RWPE1 (cell line): ENCODE data around the gene PGAM5.
"Not testable (repeated sequence)": the region's sequence is repeated elsewhere in the genome, so short reads cannot be mapped to it uniquely, and the experiment has no call there.

Source experiments
- CTCF ChIA-PET: fragments of 350-600 bp; sonication (Branson Sonifier 250); formaldehyde crosslinking; extraction: SDS; loops from one replicate; lab custom pipeline; 2021; lab: Yijun Ruan, JAX
- POLR2A ChIA-PET: fragments of 400-600 bp; formaldehyde crosslinking; extraction: SDS; loops from one replicate; lab custom pipeline; 2020; ENCODE audit warnings: antibody characterized with exemption; ENCODE audit not compliant: low non-redundant PET; lab: Yijun Ruan, JAX
- DNase-seq: peaks from one replicate; pipeline ENCODE4 v3.0.0; 2012; ENCODE audit warnings: low spot score
- H3K27ac ChIP-seq: fragments of 450-650 bp; 2 replicates; pipeline ENCODE4 v1.5.1; 2017
- TF ChIP-seq, protein P1 (sequence below): fragments of 450-650 bp; conservative IDR thresholded peaks from 2 replicates; pipeline ENCODE4 v1.5.1; 2017; ENCODE audit warnings: low read depth, mild to moderate bottlenecking

The PGAM5 gene

GRCh38 chr12:132689227-132689626 is 21.4 kb upstream of the PGAM5 start:
- DNase-seq: no peak
- H3K27ac ChIP-seq: peak overlapping the region; percentile 42; the same call in 1 of the 2 replicates
- ChIA-PET CTCF (no interaction called here), POLR2A (no interaction called here)
- TF ChIP-seq, protein P1, sequence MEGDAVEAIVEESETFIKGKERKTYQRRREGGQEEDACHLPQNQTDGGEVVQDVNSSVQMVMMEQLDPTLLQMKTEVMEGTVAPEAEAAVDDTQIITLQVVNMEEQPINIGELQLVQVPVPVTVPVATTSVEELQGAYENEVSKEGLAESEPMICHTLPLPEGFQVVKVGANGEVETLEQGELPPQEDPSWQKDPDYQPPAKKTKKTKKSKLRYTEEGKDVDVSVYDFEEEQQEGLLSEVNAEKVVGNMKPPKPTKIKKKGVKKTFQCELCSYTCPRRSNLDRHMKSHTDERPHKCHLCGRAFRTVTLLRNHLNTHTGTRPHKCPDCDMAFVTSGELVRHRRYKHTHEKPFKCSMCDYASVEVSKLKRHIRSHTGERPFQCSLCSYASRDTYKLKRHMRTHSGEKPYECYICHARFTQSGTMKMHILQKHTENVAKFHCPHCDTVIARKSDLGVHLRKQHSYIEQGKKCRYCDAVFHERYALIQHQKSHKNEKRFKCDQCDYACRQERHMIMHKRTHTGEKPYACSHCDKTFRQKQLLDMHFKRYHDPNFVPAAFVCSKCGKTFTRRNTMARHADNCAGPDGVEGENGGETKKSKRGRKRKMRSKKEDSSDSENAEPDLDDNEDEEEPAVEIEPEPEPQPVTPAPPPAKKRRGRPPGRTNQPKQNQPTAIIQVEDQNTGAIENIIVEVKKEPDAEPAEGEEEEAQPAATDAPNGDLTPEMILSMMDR: no peak

DNA sequence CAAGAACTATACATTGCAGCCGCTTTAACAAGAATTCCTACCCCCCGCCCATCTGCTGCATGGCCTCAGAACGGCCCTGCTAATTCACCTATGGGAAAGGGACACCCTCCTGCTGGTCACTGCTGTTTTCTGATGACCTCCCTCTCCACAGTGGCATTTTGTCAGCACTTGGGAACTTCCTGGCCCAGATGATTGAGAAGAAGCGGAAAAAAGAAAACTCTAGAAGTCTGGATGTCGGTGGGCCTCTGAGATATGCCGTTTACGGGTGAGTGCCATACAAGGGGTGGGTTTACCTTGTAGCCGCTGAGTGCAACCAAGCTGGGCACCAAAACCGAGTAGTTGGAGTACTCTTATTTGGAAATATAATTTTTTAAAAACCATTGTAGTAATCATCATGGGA is 20.5 kb upstream of the PGAM5 start:
- ChIA-PET CTCF (no interaction called here), POLR2A (no interaction called here)
- DNase-seq: no peak
- no peak overlapping the region for H3K27ac ChIP-seq
- TF ChIP-seq, protein P1: no peak

DNA sequence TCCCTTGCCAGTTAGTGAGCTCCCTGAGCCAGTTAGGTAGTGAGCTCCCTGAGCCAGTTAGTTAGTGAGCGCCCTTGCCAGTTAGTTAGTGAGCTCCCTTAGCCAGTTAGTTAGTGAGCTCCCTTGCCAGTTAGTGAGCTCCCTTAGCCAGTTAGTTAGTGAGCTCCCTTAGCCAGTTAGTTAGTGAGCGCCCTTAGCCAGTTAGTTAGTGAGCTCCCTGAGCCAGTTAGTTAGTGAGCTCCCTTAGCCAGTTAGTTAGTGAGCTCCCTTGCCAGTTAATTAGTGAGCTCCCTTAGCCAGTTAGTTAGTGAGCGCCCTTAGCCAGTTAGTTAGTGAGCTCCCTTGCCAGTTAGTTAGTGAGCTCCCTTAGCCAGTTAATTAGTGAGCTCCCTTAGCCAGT is 18.6 kb upstream of the PGAM5 start:
- POLR2A ChIA-PET, CTCF ChIA-PET: not testable (repeated sequence)

GRCh38 chr12:132694888-132695287 is 15.8 kb upstream of the PGAM5 start:
- H3K27ac ChIP-seq, CTCF ChIA-PET, DNase-seq, POLR2A ChIA-PET: not testable (repeated sequence)

More for the DNA sequence above, 18.6 kb upstream of the PGAM5 start:
- DNase-seq, H3K27ac ChIP-seq: not testable (repeated sequence)

GRCh38 chr12:132695431-132695830 is 15.2 kb upstream of the PGAM5 start:
- TF ChIP-seq, protein P1: no peak
- no peak for DNase-seq
- CTCF ChIA-PET: no interaction called here
- 0 out of 2 replicates have a peak overlapping the region, but pooled peaks have one; percentile 7 for H3K27ac ChIP-seq
- POLR2A ChIA-PET: no interaction called here

DNA sequence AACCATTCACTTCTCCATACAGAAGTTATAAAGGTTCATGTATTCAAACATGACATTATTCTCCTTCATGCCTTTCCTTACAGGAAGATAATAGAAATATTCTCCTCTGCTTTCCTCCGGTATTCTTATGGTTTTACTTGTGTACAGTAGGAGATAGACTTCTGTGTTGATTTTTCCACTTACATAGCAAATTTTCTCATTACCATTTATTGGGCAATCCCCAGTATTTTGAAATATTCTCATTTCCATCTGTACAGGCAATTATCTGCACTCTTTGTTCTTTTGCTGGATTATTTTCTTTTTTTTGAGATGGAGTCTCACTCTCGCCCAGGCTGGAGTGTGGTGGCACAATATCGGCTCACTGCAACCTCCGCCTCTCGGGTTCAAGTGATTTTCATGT is 12.3 kb upstream of the PGAM5 start:
- ChIA-PET POLR2A (no interaction called here), CTCF (no interaction called here)
- H3K27ac ChIP-seq: no peak overlapping the region
- DNase-seq: no peak
- TF ChIP-seq, protein P1: no peak

GRCh38 chr12:132700212-132700822 is 10.3 kb upstream of the PGAM5 start:
- POLR2A ChIA-PET: no interaction called here
- no peak for DNase-seq
- CTCF ChIA-PET: no interaction called here
- H3K27ac ChIP-seq: no peak overlapping the region
- TF ChIP-seq, protein P1: no peak
